ENCODE measurements around the gene ACTRT3. TPM values are rescaled to one million over a fixed set of nuclear protein-coding genes. Genes with fewer than 3 reads are reported as not detected.

The ACTRT3 gene
- 2.9 and 3.3 TPM in 2 replicates for total RNA-seq (2014; rRNA removed; shearing (Covaris generic))

DNA sequence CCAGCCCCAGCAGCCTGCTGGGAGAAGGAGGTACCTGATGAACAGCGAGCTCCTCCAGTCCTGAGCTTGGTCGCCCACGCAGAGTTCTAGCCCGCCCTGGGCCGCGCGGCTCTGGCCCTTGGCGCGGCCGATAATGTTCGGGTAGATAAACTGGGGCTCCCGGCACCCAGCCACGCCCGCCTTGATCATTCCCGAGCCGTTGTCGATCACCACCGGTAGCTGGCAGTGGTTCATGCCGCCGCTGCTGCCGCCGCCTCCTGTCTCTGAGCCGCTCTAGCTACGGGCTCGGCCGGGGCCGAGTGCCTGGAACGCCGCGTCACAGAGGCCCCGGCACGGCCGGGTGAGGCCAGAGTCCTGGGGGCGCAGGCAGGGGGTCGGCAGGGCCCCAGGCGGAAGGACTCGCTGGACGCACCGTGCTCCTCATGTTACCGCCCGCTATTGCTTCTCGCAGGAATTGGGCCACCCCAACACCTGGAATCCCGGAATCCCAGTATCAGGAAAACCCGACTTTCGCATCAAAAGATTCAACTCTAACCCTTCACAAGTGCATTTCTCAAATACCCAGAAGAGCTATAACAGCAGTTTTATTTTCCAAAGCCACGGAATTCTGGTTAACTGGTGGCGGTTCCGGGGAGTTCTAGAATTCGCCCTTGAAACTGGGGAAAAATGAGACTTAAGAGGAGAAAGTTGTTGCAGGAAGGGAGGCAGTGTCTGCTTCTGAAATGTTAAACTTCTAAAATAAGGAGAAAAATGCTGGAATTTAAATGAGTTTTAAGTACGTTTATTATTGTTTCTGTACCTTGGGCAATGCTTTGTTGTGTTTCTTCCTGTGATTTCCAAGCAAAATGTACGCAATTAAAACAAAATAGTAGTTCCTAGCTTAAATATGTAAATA lies at the start of gene ACTRT3:
TSS of gene ACTRT3 (minus strand) at position 275 of the 895 bp plus-strand sequence. CDS start at position 234, 41 bp downstream.
- DNase-seq (ENCODE audit: low spot score) = no peak

DNA sequence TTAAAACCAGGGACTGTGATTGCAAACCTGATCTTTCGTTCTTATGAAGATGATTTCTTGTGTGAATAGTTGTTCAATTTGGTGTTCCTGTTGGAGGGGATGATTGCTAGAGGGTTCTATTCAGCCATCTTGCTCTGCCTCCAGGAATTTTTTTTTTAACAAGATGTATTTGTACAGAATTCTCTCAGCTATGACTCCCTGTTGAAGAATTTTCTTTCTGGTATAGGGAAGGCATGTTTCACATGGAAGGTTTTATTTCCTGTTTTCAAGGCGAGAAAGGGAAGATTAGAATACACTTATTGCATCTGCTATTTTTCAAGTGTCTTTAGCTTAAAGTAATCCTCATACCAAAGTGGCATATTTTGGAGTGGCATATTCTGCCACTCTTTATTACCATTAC lies 49.0 kb upstream of the ACTRT3 start:
- no peak for DNase-seq (ENCODE audit: low spot score)

DNA sequence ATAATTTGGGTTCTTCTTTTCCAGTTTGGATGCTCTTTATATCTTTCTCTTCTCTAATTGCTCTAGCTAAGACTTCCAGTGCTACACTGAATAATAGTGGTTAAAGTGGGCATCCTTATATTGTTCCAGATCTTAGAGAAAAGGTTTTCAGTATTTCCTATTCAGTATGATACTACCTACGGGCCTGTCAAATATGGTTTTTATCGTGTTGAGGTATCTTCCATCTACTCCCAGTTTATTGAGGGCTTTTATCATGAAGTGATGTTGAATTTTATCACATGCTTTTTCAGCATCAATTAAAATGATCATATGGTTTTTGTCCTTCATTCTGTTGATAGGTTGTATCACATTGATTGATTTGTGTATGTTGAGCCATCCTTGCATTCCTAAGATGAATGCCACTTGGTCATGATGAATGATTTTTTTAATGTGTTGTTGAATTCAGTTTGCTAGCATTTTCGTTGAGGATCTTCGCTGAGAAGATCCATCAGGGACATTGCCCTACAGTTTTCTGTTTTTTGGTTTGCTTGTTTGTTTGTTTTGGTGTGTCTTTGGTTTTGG lies 46.3 kb upstream of the ACTRT3 start:
- DNase-seq (ENCODE audit: low spot score) = no peak

DNA sequence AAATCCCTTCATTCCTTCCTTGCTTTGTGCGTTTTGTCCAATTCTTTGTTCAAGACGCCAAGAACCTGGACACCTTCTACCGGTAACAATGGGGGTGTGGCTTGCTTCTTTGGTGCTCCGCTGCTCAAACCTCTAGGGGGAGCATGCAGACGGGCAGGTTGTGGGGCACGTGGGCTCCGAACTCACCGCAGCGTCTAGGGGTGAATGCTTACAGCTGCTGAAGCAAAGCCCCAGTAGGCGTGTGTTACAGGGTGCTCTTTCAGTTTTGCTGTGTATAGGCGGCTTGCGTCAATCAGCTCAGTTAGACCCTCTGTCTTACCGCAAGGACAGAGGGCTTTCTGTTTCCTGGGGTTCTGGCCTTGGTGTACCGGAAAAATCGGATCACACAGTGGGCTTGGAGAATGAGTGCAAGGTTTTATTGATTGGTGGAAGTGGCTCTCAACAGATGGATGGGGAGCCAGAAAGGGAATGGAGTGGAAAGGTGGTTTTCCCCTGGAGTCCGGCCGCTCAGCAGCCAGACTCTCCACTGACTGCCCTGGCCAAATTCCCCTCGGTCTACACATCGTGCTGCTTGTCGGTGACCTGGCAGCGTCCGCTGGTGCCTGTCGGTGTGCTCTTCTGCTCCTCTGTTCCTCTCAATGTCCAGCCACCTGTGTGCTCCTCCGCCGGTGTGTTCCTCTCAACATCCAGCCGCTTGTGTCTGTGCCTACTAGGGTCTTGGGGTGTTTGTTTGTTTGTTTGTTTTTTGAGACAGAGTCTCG lies 44.6 kb upstream of the ACTRT3 start:
- no peak for DNase-seq (ENCODE audit: low spot score)

GRCh38 chr3:169813278-169813677 lies 43.9 kb upstream of the ACTRT3 start:
- no peak for DNase-seq (ENCODE audit: low spot score)

- DNase-seq (ENCODE audit: low spot score) = no peak
Measured at GRCh38 chr3:169812332-169813235, 43.2 kb upstream of the ACTRT3 start, which contains the start of the genes LRRC34 and LRRIQ4. Gene LRRC34 (minus strand): TSS chr3:169812904. CDS start chr3:169812548, 356 bp downstream. Gene LRRIQ4 (plus strand): TSS chr3:169812870. CDS start chr3:169821922, 9,052 bp downstream.

- DNase-seq (ENCODE audit: low spot score) = no peak
Measured at GRCh38 chr3:169811631-169812331, 42.4 kb upstream of the ACTRT3 start.

DNA sequence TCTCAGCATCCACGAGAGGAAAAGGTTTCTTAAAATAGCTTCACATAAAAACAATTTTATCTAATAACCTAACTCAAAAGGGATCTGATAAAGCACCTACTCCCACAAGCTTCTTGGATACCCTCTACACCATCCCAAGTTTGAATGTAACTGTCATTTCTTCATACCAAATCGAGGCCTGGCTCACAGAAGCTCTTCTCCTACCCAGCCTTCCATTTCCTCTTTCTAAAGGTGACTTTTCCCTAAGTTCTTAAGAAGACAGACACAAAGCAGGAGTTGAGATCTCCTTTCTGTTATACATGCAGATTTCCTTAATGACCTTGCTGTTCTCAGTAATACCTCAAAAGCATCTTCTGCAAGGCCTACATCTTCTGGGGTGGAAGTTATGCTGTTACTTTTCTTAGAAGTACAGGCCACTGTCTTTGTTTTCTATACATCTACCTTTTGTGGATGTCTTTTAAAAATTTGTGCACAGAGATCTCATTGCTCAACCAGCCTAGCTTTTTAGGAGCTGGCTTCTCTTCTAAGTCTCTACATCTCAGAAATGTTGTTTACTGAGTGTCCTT lies 40.0 kb upstream of the ACTRT3 start:
- DNase-seq (ENCODE audit: low spot score) = no peak

DNA sequence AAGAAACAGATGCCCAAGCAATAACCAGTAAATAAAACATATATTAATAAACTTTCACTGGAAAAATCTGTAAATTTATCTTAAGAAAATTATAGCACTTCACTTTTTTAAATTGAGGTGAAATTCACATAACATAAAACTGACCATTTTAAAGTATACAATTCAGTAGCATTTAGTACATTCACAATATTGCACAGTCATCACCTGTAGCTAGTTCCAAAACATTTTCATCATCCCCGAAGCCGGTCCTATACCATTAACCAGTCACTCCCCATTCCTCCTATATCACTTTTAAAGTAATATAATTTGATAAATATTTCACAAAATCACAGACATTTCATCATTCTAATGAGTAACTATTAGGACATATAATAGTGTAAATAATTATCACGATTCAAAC lies 35.3 kb upstream of the ACTRT3 start:
- DNase-seq (ENCODE audit: low spot score) = no peak

DNA sequence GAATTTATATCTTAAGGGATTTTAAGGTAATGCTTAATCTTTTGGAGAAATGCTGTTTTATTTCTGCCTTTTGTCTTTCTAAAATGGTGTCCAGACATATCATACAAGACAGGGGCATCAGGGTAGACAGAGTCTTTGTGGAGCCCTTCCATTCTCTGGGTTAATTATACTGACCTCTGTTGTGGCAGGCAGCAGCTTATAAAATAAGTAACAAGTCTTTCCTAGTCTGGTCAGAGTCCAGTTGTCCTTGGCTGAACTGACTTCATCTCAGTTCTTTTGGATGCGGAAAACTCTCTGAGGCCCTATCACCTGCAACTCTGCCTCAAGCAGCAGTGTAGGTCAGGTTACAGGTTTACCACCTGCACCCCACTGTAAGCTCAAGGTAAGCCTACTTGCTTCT lies 23.0 kb upstream of the ACTRT3 start:
- no peak for DNase-seq (ENCODE audit: low spot score)

- DNase-seq (ENCODE audit: low spot score) = no peak
Measured at GRCh38 chr3:169790687-169791429, 21.5 kb upstream of the ACTRT3 start.

DNA sequence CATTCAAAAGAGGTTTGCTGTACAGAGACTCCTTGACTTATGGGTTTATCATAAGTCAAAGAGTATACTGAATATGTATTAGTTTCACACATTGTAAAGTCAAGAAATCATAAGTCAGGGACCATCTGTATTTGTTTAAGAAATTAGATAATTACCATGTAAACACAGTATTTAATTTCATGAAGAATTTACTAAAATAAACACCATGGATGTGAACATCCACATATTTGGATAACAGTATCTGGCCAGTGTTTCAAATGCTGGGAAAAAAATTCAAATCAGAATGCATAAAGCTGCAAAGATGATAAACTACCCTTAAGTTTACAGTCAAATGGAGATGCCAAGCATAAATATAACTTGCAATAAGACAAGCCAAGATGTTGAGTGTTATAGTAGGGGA lies 20.9 kb upstream of the ACTRT3 start:
- no peak for DNase-seq (ENCODE audit: low spot score)

DNA sequence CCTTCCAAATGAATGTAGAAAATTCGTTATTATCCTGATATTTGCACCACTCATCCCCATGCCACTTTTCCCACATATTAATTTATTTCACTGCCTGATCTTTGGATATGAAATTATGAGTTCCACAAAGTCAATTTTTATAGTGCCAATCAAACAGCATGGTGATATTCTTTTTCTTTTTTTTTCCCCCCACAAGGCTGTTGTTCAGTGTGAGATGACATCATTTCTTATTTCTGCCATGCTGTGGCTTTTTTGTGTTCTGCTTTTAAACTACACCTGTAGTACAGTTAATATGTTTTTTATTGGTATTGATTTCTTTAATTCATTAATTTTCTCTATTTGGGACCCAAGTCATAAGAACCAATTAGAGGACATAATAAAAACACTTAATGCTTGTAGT lies 18.4 kb upstream of the ACTRT3 start:
- DNase-seq (ENCODE audit: low spot score) = no peak

GRCh38 chr3:169787120-169787519 lies 17.8 kb upstream of the ACTRT3 start:
- no peak for DNase-seq (ENCODE audit: low spot score)

- DNase-seq (ENCODE audit: low spot score) = no peak
Measured at GRCh38 chr3:169781209-169781855, 12.0 kb upstream of the ACTRT3 start.

DNA sequence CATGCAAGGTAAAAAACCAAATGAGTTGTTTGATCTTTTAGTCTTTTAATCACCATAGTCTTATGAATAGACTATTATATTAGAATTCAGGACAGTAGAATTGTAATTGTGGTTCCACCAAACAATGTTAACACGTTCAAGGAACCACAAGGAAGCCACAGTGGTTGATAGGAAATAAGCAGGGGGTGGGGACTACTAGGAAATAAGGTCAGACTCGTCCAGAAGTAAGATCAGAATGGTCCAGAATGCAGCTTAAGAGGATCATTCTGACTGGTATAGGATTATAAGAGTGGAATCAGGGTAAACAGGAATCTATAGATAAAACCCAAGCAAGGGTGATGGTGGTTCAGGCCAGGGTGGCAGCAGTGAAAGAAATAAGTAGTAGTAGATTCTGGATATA lies 11.4 kb upstream of the ACTRT3 start:
- no peak for DNase-seq (ENCODE audit: low spot score)

GRCh38 chr3:169777822-169778221 lies 8.5 kb upstream of the ACTRT3 start:
- no peak for DNase-seq (ENCODE audit: low spot score)

DNA sequence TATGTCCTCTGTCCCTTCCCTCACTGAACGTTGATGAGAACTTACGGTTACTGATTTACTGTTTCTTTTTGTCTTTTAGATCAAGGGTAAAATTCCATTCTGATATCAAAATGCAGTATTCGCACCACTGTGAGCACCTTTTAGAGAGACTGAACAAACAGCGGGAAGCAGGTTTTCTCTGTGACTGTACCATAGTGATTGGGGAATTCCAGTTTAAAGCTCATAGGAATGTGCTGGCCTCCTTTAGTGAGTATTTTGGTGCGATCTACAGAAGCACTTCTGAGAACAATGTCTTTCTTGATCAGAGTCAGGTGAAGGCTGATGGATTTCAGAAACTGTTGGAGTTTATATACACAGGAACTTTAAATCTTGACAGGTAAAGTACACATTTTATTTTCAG lies 4.8 kb upstream of the ACTRT3 start:
- DNase-seq (ENCODE audit: low spot score) = peak; percentile 38

Data from A172 (cell line).